GM12801 (cell line): Measurements from ENCODE around the gene TNFAIP8.

ENCODE experiments used
- CTCF ChIP-seq: IDR thresholded peaks from one replicate; pipeline ENCODE4 v1.5.1; 2011; ENCODE audit warnings: control low read depth; ENCODE audit not compliant: insufficient read length; ENCODE audit errors: extremely low read depth

Gene TNFAIP8

DNA sequence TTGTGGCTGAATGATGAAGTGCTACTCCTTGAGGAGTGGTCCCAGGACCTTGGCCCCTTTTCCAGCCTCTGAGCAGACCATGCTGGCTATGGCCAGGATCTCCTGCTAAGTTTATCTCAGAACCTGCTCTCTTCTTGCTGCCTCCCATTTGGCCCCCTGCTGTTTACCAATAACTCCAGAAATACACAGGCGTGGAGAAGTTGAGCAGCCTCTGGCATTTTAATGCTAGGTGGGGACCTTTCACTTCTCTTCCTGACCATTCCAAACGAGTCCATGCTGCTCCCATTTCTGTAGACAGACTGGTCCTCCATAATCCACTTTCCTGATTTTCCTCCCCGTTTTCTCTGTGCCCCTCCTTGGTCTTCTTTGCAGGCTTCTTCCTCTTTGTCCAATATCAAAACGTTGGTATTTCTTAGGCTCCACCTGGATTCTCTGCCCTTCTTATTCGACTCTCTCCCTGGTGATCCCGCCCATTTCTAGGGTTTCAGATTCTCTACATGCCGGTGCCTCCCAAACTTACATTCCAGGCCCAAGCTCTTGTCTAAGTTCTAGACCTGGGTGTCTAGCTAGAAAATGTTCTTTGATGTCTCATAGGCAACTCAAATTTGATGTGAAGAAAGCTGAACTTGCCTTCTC, 33.4 kb upstream of the TNFAIP8 start:
- no peak for TF ChIP-seq CTCF

GRCh38 chr5:119322948-119323537, 32.8 kb upstream of the TNFAIP8 start:
- TF ChIP-seq CTCF = no peak

- no peak for TF ChIP-seq CTCF
These were observed 32.2 kb upstream of the TNFAIP8 start for GRCh38 chr5:119323601-119324000.

GRCh38 chr5:119324842-119325241, 31.0 kb upstream of the TNFAIP8 start:
- no peak for TF ChIP-seq CTCF

- no peak for TF ChIP-seq CTCF
These were observed 28.8 kb upstream of the TNFAIP8 start for GRCh38 chr5:119327018-119327417.

DNA sequence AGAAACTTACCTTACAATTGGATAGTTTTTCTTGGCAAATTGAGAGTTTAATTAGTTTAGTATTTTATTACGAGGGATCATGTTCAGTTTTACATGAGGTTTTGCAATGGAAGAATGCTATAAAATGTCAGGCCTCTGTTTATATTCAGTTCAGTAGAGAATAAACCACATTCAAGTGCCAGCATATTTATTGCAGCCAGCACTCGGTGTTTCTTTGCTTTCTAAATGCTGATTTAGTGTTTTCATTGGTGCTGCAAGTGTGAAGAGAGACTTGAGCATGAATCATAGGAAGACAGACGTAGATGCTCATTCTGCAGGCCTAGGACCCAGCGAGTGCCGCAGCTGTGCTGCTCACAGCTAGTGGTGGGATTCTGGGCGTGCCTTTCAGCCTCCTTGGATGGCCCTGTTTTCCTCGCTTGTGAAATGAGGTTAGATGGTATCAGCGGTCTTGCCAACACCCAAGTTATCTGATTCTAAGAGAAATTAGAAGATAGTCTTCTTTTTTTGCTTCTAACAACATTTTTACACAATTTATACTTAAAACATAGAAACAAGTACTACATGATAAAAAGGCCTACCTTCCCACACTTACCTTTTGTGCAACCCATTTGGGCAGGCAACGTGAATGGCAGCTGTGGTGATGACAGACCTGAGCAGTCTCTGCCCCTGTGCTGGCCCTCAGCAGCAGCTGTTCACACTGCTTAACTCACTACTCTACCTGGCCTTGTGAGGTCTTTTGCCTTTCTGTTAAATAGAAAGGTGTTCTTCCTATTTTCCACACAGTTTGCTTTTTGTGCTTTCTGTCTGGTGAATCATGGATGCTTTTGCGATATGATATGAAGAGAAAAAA, 26.8 kb upstream of the TNFAIP8 start:
- TF ChIP-seq CTCF = no peak

GRCh38 chr5:119329666-119330065, 26.2 kb upstream of the TNFAIP8 start:
- no peak for TF ChIP-seq CTCF
